Vagina (tissue), 2 donors: ENCODE results near the gene SBNO1.

ENCODE experiments used
- POLR2A ChIP-seq, 2 donors: fragments of 450-650 bp; IDR thresholded peaks; one replicate each; pipeline ENCODE4 v1.6.1; 2017; ENCODE audit warnings: antibody characterized with exemption in 2 of 2, mild to moderate bottlenecking in 2 of 2, moderate library complexity in 2 of 2
- POLR2AphosphoS5 ChIP-seq, 2 donors: sonication (generic); formaldehyde crosslinking; IDR thresholded peaks; one replicate each; pipeline ENCODE4 v1.9.0; 2017; ENCODE audit warnings: antibody characterized with exemption in 2 of 2, mild to moderate bottlenecking in 2 of 2, low read depth in 1 of 2; ENCODE audit not compliant: insufficient read depth in 1 of 2
- TF ChIP-seq, protein P1 (sequence below), 3 experiments: fragments of 450-650 bp in 2 of 3; fragments of 200-600 bp in 1 of 3; sonication (generic) in 1 of 3; IDR thresholded peaks; one replicate each; pipeline ENCODE4 v1.5.1; 2017 to 2019; ENCODE audit warnings: antibody characterized with exemption in 3 of 3, mild to moderate bottlenecking in 2 of 3, moderate library complexity in 2 of 3

DNA sequence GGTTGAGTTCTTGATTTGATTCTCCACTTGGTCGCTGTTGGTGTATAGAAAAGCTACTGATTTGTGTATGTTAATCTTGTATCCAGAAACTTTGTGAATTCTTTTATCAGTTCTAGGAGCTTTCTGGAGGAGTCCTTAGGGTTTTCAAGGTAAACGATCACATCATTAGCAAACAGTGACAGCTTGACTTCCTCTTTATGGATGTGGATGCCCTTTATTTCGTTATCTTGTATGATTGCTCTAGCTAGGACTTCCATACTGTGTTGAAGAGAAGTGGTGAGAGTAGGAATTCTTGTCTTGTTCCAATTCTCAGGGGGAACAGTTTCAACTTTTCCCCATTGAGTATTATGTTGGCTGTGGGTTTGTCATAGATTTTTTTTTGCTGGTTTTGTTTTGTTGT is 119.0 kb downstream of the SBNO1 start:
- TF ChIP-seq, protein P1, sequence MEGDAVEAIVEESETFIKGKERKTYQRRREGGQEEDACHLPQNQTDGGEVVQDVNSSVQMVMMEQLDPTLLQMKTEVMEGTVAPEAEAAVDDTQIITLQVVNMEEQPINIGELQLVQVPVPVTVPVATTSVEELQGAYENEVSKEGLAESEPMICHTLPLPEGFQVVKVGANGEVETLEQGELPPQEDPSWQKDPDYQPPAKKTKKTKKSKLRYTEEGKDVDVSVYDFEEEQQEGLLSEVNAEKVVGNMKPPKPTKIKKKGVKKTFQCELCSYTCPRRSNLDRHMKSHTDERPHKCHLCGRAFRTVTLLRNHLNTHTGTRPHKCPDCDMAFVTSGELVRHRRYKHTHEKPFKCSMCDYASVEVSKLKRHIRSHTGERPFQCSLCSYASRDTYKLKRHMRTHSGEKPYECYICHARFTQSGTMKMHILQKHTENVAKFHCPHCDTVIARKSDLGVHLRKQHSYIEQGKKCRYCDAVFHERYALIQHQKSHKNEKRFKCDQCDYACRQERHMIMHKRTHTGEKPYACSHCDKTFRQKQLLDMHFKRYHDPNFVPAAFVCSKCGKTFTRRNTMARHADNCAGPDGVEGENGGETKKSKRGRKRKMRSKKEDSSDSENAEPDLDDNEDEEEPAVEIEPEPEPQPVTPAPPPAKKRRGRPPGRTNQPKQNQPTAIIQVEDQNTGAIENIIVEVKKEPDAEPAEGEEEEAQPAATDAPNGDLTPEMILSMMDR (IDR thresholded peaks at IDR 0.05) = no peak
- no peak for TF ChIP-seq POLR2AphosphoS5 (IDR thresholded peaks at IDR 0.05; ENCODE audit: insufficient read depth in 1 of 2, low read depth in 1 of 2)
- no peak for TF ChIP-seq POLR2A (IDR thresholded peaks at IDR 0.05)
